Psoas muscle (tissue), 8 donors: Measurements from ENCODE around the gene PANK4. TPM values are rescaled to one million over a fixed set of nuclear protein-coding genes. Genes with fewer than 3 reads are reported as not detected.
"Not testable (repeated sequence)": the region's sequence is repeated elsewhere in the genome, so short reads cannot be mapped to it uniquely, and the experiment has no call there.

ENCODE experiments used
- ATAC-seq, 4 donors: fragments of 200-7000 bp; cut with Tn5 transposase; one replicate each; pipeline ENCODE4 v1.9.1; 2020; ENCODE audit warnings: moderate library complexity in 3 of 4, mild to moderate bottlenecking in 2 of 4
- DNase-seq, 2 donors: peaks; one replicate each; pipeline ENCODE4 v3.0.0-alpha.2; 2020
- H3K27ac ChIP-seq: fragments of 200-600 bp; one replicate; pipeline ENCODE4 v1.8.0; 2022
- H3K27me3 ChIP-seq, 3 donors: fragments of 200-600 bp in 1 of 3; one replicate each; pipeline versions ENCODE4 v1.6.1 to v1.8.0; 2013 to 2022; ENCODE audit warnings: low read length in 2 of 3, mild to moderate bottlenecking in 2 of 3, moderate library complexity in 1 of 3; ENCODE audit not compliant: insufficient read depth in 3 of 3
- H3K36me3 ChIP-seq, 2 donors: fragments of 200-600 bp in 1 of 2; one replicate each; pipeline versions ENCODE4 v1.6.1 to v1.8.0; 2013 to 2022; ENCODE audit warnings: low read depth in 1 of 2, mild to moderate bottlenecking in 1 of 2, moderate library complexity in 1 of 2; ENCODE audit not compliant: insufficient read depth in 1 of 2
- H3K4me1 ChIP-seq: fragments of 200-600 bp; one replicate; pipeline ENCODE4 v1.8.0; 2022
- H3K4me3 ChIP-seq: fragments of 200-600 bp; one replicate; pipeline ENCODE4 v1.8.0; 2022; ENCODE audit warnings: mild to moderate bottlenecking
- H3K9me3 ChIP-seq: fragments of 200-600 bp; one replicate; pipeline ENCODE4 v1.8.0; 2022
- CTCF ChIP-seq: fragments of 200-600 bp; IDR thresholded peaks from one replicate; pipeline ENCODE4 v1.8.0; 2022; ENCODE audit warnings: antibody characterized with exemption
- whole genome bisulfite sequencing, 3 donors: extraction: QIAGEN DNeasy Blood & Tissue Kit; methylation state at CpG; one replicate each; pipeline versions ENCODE4 v1.1.6 to v1.1.7; 2013; 5-methylcytosine and 5-hydroxymethylcytosine counted together
- intact Hi-C, 2 donors: fragments of 100-400 bp; cut with DNase I; formaldehyde crosslinking; loops; one replicate each; pipeline versions ENCODE4 v1.11.0 to v1.14.2; 2022
- polyA plus RNA-seq, 3 donors: library from polyadenylated mRNA; stranded (reverse); fragments of 200-250 nt; gene quantifications; one replicate each; pipeline ENCODE4 v1.2.3, GENCODE V29; 2013
- total RNA-seq, 4 donors: library from RNA; stranded (reverse); fragmentation: NEBNext Ultra II Directional in 2 of 4; extraction: Animal tissue kit (Norgen Biotek cat#: 25700) in 2 of 4; gene quantifications; one replicate each; pipeline versions ENCODE4 v1.2.1 to v1.2.4, GENCODE V29; 2021 to 2023
- donor health status: healthy with polysubstance abuse.
- donor health status: DM: no; HTN: no; CAD: no; lungs with moderate emphysema.
- donor health status: Bipolar disorder and iron deficiency.
- donor health status: healthy.
- donor health status: DM: yes; HTN: yes; CAD: no.
- donor health status: DM: no; HTN: no; CAD: no.
- donor health status: DM: no; HTN: no; CAD: no.
- donor health status: DM: yes; HTN: yes; CAD: no.

PANK4 gene
- total and polyA plus RNA-seq, 7 donors, result 29.0 to 45.1 (median 31.9) TPM

- no peak overlapping the region for H3K27ac ChIP-seq
- no peaks in the 10 kb centered on the region for H3K36me3 ChIP-seq
- intact Hi-C loops, result no loop called here
- ATAC-seq, result no peak
- peaks cover 0 to 9% (median 9%) of the 10 kb centered on the region in 3 donors for H3K27me3 ChIP-seq
- DNase-seq, result peak in 1 of 2 donors; percentile 31
- no peak for TF ChIP-seq CTCF
- no peaks in the 10 kb centered on the region for H3K4me1 ChIP-seq
- no peak overlapping the region for H3K4me3 ChIP-seq
- H3K9me3 ChIP-seq, result no peaks in the 10 kb centered on the region
- WGBS, 3 donors, result 73 to 82% (median 79%) methylated on average over 17 of the region's 17 CpGs
These were observed 43.9 kb upstream of the PANK4 start for GRCh38 chr1:2570332-2570731.

- ATAC-seq, H3K9me3 ChIP-seq, H3K27ac ChIP-seq, H3K27me3 ChIP-seq, H3K36me3 ChIP-seq, H3K4me1 ChIP-seq, intact Hi-C loops, H3K4me3 ChIP-seq: not testable (repeated sequence)
- DNase-seq, result peak in 1 of 2 donors; percentile 41
- 76 to 91% (median 80%) methylated on average over 13 of the region's 13 CpGs for WGBS, 3 donors
These were observed 43.3 kb upstream of the PANK4 start for GRCh38 chr1:2569703-2570102.

GRCh38 chr1:2569060-2569459 is 42.7 kb upstream of the PANK4 start:
- Histone ChIP-seq H3K4me1 (no peaks in the 10 kb centered on the region), H3K36me3 (no peaks in the 10 kb centered on the region), H3K27me3 (peaks cover 0 to 9% (median 8%) of the 10 kb centered on the region in 3 donors), H3K27ac (no peak overlapping the region), H3K9me3 (no peaks in the 10 kb centered on the region), H3K4me3 (no peak overlapping the region)
- TF ChIP-seq CTCF, result no peak
- 75 to 78% (median 75%) methylated on average over 14 to 17 of the region's 17 CpGs for WGBS, 3 donors
- ATAC-seq (no peak), DNase-seq (no peak)
- intact Hi-C loops, result no loop called here

GRCh38 chr1:2568187-2568816 is 41.9 kb upstream of the PANK4 start:
- H3K9me3 ChIP-seq, H3K27me3 ChIP-seq, ATAC-seq: not testable (repeated sequence)

GRCh38 chr1:2567083-2567679 is 40.8 kb upstream of the PANK4 start:
- WGBS, 3 donors, result 82 to 85% (median 84%) methylated on average over 15 to 16 of the region's 16 CpGs
- H3K27me3 ChIP-seq, result peaks cover 0 to 6% (median 5%) of the 10 kb centered on the region in 3 donors
- intact Hi-C loops, result no loop called here
- TF ChIP-seq CTCF, result no peak
- DNase-seq (peak in 1 of 2 donors; percentile 37), ATAC-seq (no peak)
- no peaks in the 10 kb centered on the region for H3K36me3 ChIP-seq
- H3K4me3 ChIP-seq, result no peak overlapping the region
- H3K4me1 ChIP-seq, result no peaks in the 10 kb centered on the region
- no peaks in the 10 kb centered on the region for H3K9me3 ChIP-seq
- H3K27ac ChIP-seq, result no peak overlapping the region

More at GRCh38 chr1:2568187-2568816, 41.9 kb upstream of the PANK4 start:
- H3K4me1 ChIP-seq, H3K36me3 ChIP-seq, H3K27ac ChIP-seq, H3K4me3 ChIP-seq, intact Hi-C loops: not testable (repeated sequence)
- WGBS, 3 donors, result 25 to 60% (median 51%) methylated on average over 1 to 12 of the region's 17 CpGs
- peak in 1 of 2 donors; percentile 42 for DNase-seq
